HepG2 (cell line): ENCODE measurements around the gene TUBB4A. TPM values are rescaled to one million over a fixed set of nuclear protein-coding genes. Genes with fewer than 3 reads are reported as not detected.
A peak's percentile ranks its signal among the peaks of the same experiment; 100 is the strongest.

Experiments
- ATAC-seq: fragments of 200-7000 bp; cut with Tn5 transposase; 3 replicates; pipeline ENCODE4 v1.9.1; 2020; ENCODE audit warnings: mild to moderate bottlenecking, moderate library complexity
- BruUV-seq: library from RNA; stranded (reverse); fragments of 400-500 nt; replicated peaks from 2 replicates; lab custom pipeline; 2021; lab: Mats Ljungman, UMichigan
- CTCF ChIA-PET: fragments of 300-600 bp; formaldehyde crosslinking; extraction: SDS; loops from one replicate; lab custom pipeline; 2021; ENCODE audit warnings: low total read pairs, inconsistent platforms, low intra/inter-chr PET ratio; lab: Yijun Ruan, JAX
- POLR2A ChIA-PET: fragments of 350-600 bp; sonication (Branson Sonifier 250); formaldehyde crosslinking; loops from one replicate; lab custom pipeline; 2020; ENCODE audit warnings: antibody characterized with exemption, inconsistent platforms; lab: Yijun Ruan, JAX
- DNase-seq: peaks from one replicate; pipeline ENCODE4 v3.0.0-alpha.2; 2015; ENCODE audit warnings: low spot score
- FAIRE-seq: peaks from 3 replicates; lab custom pipeline; 2011; peaks lifted over from hg19 to GRCh38; lab: Jason Lieb, UNC
- H2AFZ ChIP-seq: one replicate; pipeline ENCODE4 v1.6.1; 2011; ENCODE audit warnings: low read length, inconsistent platforms
- H3K27ac ChIP-seq: fragments of 300-600 bp; 3 replicates; pipeline ENCODE4 v1.8.0; 2011; ENCODE audit warnings: mixed run types, mild to moderate bottlenecking, mixed read lengths, low read length, inconsistent platforms; ENCODE audit not compliant: insufficient read depth; ENCODE audit errors: extremely low read length
- H3K27me3 ChIP-seq, 2 experiments: fragments of 200-600 bp in 1 of 2; 2 replicates in 1 of 2; 3 replicates in 1 of 2; pipeline versions ENCODE4 v1.6.0 to v1.8.0; 2011; ENCODE audit warnings: low read length in 2 of 2, mild to moderate bottlenecking in 2 of 2, moderate library complexity in 2 of 2, inconsistent platforms in 1 of 2; ENCODE audit not compliant: insufficient read depth in 2 of 2, control insufficient read depth in 1 of 2
- H3K36me3 ChIP-seq, 2 experiments: fragments of 200-600 bp in 1 of 2; replicated peaks in 1 of 2; 2 replicates in 1 of 2; 3 replicates in 1 of 2; pipeline versions ENCODE4 v1.5.1 to v1.8.0; 2011; ENCODE audit warnings: low read length in 2 of 2, inconsistent platforms in 1 of 2; ENCODE audit not compliant: insufficient read depth in 2 of 2, control insufficient read depth in 1 of 2
- H3K4me1 ChIP-seq: 2 replicates; pipeline ENCODE4 v1.5.1; 2012; ENCODE audit warnings: low read length, inconsistent platforms; ENCODE audit not compliant: insufficient read depth
- H3K4me2 ChIP-seq: 2 replicates; pipeline ENCODE4 v1.6.0; 2011; ENCODE audit warnings: low read depth, low read length, inconsistent platforms
- H3K4me3 ChIP-seq, 3 experiments: fragments of 200-600 bp in 1 of 3; sonication (generic), shearing (Covaris generic) in 1 of 3; replicated peaks in 1 of 3; 2 replicates each; pipeline ENCODE4 v1.5.1; 2011 to 2016; ENCODE audit warnings: low read length in 3 of 3, inconsistent platforms in 2 of 3, low read depth in 2 of 3, mild to moderate bottlenecking in 2 of 3, control low read depth in 1 of 3, mixed read lengths in 1 of 3; ENCODE audit not compliant: insufficient read depth in 1 of 3
- H3K79me2 ChIP-seq: one replicate; pipeline ENCODE4 v1.6.1; 2011; ENCODE audit warnings: low read length, inconsistent platforms; ENCODE audit not compliant: insufficient read depth
- H3K9ac ChIP-seq: 2 replicates; pipeline ENCODE4 v1.6.0; 2011; ENCODE audit warnings: mild to moderate bottlenecking, low read depth, low read length, inconsistent platforms; ENCODE audit not compliant: insufficient read depth
- H3K9me3 ChIP-seq: 2 replicates; pipeline ENCODE4 v1.5.1; 2012; ENCODE audit warnings: mild to moderate bottlenecking, low read length
- H4K20me1 ChIP-seq: 2 replicates; pipeline ENCODE4 v1.6.0; 2011; ENCODE audit warnings: inconsistent platforms, mild to moderate bottlenecking, low read length, moderate library complexity; ENCODE audit not compliant: insufficient read depth
- ARID3A ChIP-seq: IDR thresholded peaks from 2 replicates; pipeline ENCODE4 v1.6.1; 2012; ENCODE audit warnings: low read depth, low read length, improper control_type of control experiment
- HDAC1 ChIP-seq: sonication (generic); formaldehyde crosslinking; IDR thresholded peaks from 2 replicates; pipeline ENCODE4 v1.5.1; 2020; ENCODE audit warnings: mild to moderate bottlenecking, missing genetic modification reagents
- RFXANK ChIP-seq: IDR thresholded peaks from 2 replicates; pipeline ENCODE4 v1.6.1; 2016
- SALL2 ChIP-seq: sonication (generic); formaldehyde crosslinking; IDR thresholded peaks from 2 replicates; pipeline ENCODE4 v1.8.1; 2023; ENCODE audit warnings: mild to moderate bottlenecking, missing genetic modification reagents, inconsistent platforms
- ZBTB2 ChIP-seq: sonication (generic); formaldehyde crosslinking; IDR thresholded peaks from 2 replicates; pipeline ENCODE4 v1.8.0; 2022; ENCODE audit warnings: low read depth, missing genetic modification reagents
- ZNF34 ChIP-seq: sonication (generic); formaldehyde crosslinking; IDR thresholded peaks from 2 replicates; pipeline ENCODE4 v1.4.0; 2020; ENCODE audit warnings: mild to moderate bottlenecking, missing genetic modification reagents, borderline replicate concordance
- WGBS: methylation state at CpG from one replicate; pipeline ENCODE4 v1.1.6; 2017; ENCODE audit warnings: low lambda C conversion rate; 5-methylcytosine and 5-hydroxymethylcytosine counted together
- in situ Hi-C: cut with HindIII; loops from 2 replicates; pipeline ENCODE4 v1.10.0; 2017; ENCODE audit warnings: low pct_unique_long_range_greater_than_20kb; ENCODE audit not compliant: extremely low pct_ligation_motif_present
- intact Hi-C: fragments of 100-400 bp; cut with micrococcal nuclease; formaldehyde crosslinking; loops from one replicate; pipeline ENCODE4 v1.10.0; 2022; ENCODE audit not compliant: unreplicated experiment
- polyA plus RNA-seq, 8 experiments: library from polyadenylated mRNA; depleted of rRNA in 3 of 8; stranded (reverse) in 7 of 8; unstranded in 1 of 8; fragments of >200 nt; fragmentation: Illumina TruSeq in 4 of 8; extraction: Trizol in 4 of 8; gene quantifications; 2 replicates each; pipeline versions ENCODE4 v1.2.1 to v1.2.3, GENCODE V29; 2011 to 2016; ENCODE audit warnings: low read depth in 4 of 8, missing spikeins in 1 of 8, mixed read lengths in 1 of 8; ENCODE audit not compliant: insufficient read depth in 1 of 8
- total RNA-seq, 5 experiments: library from RNA; depleted of rRNA; stranded (reverse); fragments of >200 nt; fragmentation: Illumina TruSeq; extraction: Trizol; gene quantifications; 2 replicates each; pipeline ENCODE4 v1.2.3, GENCODE V29; 2016; ENCODE audit warnings: low read depth in 1 of 5

TUBB4A gene
- total and polyA plus RNA-seq, 2 of the 13 experiments (the other 11 are each of a cell fraction or from before 2014, with no cell fraction given): not detected

GRCh38 chr19:6480848-6481415, 21.2 kb downstream of the TUBB4A start:
- Histone ChIP-seq H2AFZ (no peak overlapping the region), H4K20me1 (no peaks in the 10 kb centered on the region), H3K27me3 (peaks cover 2 to 16% of the 10 kb centered on the region in 2 experiments; a peak in 3 of 5 replicates), H3K9ac (no peak overlapping the region), H3K79me2 (no peaks in the 10 kb centered on the region), H3K27ac (no peak overlapping the region), H3K4me3 (no peak overlapping the region), H3K4me2 (no peak overlapping the region), H3K4me1 (peaks cover 30% of the 10 kb centered on the region), H3K9me3 (no peaks in the 10 kb centered on the region), H3K36me3 (no peaks in the 10 kb centered on the region)
- DNase-seq (no peak), FAIRE-seq (no peak), ATAC-seq (no peak)
- WGBS: 56% methylated on average over 6 of the region's 10 CpGs
- ChIA-PET CTCF (interaction anchor here (0.9 to 1.3 kb wide), 2 partner anchors 36 to 151 kb away, joined by 3 read pairs; no protein-coding TSS in a partner anchor), POLR2A (no interaction called here)
- TF ChIP-seq ZBTB2 (CRISPR knock-in tag) (no peak), ZNF34 (CRISPR knock-in tag) (no peak), HDAC1 (CRISPR knock-in tag) (no peak), SALL2 (CRISPR knock-in tag) (0 out of 2 replicates have a peak, but pooled peaks have one; percentile 7), ARID3A (no peak), RFXANK (CRISPR knock-in tag) (no peak)
- intact Hi-C loops: loop anchor here (10.0 kb wide), 1 partner anchor 384 kb away; no protein-coding TSS in a partner anchor
- no TSS peak for BruUV-seq
- in situ Hi-C loops: no loop called here
